T follicular helper cell (primary cell): ENCODE data around the gene TKT.
A peak's percentile ranks its signal among the peaks of the same experiment; 100 is the strongest.

ENCODE experiments used
- DNase-seq: peaks from one replicate; pipeline ENCODE4 v3.0.0-alpha.2; 2020; ENCODE audit warnings: low read depth

The TKT gene

DNA sequence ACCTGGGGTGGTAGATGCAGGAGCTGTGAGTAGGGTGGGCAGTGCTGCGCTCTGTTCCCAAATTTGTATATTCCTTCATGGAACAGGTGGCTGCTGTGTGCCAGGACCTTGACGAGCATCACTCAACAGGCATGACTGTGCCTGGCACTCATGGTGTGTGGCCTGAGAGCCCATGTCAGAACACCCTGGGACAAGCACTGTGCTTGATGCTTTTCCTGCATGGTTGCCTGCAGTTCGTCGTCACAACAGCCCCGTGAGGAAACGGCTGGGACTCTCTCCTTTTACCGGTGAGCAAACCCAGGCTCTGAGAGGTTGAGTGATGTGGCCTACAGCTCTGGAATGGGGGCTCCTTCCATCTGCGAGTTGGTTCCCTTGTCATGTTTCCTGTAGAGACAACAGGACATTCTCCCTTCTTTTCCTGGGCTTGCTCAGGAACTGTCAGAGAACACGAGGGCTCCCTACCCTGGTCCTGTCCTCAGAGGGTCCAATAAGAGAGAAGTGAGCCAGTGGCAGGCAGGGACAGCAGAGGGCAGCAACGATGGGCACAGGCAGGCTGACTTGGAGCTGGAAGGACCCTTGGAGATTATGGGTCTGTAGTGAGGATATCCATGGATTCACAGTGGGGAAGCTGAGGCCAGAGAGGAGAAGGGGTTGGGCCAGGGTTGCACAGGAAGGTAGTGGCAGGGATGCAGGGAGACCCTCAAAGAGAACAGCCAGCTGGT lies 57.4 kb downstream of the TKT start:
- DNase-seq = no peak

DNA sequence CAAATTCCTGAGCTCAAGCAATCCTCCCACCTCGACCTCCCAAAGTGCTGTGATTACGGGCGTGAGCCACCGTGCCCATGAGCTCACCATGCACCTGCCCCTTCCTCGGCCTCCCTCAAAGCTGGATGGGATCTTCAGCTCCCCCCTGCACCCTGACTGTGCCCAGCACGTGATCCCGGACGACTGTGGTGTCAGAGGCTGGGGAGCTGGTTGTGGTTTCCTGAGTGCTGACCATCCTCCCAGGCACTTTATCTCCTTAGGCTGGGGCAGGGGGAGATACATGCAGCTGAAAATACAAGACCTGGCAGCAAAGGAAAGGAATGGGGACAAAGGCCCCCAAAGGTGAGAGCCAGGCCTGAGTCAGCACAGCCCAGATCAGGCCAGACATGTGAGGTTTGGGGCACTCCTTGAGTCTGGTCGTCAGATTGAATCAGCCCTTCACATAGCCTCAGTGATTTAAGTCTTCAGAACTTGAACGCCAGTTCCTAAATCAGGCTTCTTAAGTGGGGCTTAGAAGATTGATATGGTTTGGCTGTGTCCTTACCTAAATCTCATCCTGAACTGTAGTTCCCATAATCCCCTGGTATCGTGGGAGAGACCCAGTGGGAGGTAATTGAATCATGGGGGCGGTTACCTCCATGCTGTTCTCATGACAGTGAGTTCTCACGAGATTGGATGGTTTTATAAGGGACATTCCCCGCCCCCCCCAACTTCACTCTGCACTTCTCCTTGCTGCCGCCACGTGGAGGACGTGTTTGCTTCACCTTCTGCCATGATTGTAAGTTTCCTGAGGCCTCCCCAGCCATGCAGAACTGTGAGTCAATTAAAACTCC lies 59.0 kb downstream of the TKT start:
- peak; percentile 7 for DNase-seq

DNA sequence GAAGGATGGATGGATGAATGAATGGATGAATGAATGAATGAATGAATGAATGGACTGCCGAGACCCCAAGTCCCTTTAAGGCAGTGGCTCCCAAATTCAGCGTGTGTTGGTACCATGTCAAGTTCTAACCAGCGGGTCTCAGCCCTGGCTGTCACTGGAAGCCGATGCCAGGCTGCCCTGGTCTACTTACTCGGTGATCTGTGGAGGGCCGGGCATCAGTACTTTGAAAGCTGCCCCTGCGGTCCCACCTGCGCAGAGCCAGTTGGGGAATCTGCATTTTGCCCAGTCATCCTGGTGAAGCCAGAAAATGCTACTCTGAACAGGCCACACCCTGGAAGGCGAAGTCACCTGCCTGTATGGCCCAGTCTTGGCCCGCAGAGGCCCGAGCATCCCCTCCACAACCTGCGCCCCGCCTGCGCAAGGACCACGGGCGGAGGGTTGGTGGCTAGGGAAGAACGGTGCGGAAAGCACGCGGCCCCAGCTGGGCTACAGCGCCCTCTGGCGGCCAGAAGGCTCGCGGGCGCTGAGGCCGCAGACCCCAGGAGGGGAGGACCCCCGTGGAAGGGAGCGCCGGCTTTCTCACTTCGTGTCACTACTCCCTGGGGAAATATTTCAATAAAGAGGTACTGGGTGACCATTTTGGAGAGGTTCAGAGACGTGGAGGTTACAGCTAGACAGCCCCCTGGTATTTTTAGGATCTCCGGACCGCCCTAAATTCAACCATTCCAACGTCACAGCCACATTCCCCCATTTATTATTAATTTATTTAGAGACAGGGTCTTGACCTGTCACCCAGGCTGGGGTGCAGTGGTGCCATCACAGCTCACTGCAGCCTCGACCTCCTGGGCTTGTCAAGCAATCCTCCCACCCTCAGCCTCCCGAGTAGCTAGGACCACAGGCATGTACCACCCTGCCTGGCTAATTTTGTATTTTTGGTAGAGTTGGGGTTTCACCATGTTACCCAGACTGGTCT lies 59.9 kb downstream of the TKT start:
- DNase-seq = peak; percentile 35

DNA sequence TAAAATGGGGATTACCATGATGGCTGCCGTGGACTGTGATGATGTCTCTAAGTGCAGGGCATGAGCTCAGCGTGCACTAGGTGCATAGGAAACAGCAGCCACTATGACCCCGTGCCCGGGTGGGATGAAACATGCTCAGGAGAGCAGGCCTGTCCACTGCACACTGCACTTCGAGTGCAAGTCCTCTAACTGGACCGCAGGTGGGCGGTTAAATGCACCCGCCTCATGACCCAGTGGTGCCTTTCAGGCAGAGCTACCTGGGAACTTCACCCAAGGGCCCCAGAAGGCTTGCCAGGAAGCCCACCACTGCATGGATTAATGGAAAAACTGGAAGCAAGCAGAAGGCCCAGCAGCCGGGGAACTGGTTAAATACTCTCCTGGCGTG lies 60.8 kb downstream of the TKT start:
- DNase-seq = no peak

DNA sequence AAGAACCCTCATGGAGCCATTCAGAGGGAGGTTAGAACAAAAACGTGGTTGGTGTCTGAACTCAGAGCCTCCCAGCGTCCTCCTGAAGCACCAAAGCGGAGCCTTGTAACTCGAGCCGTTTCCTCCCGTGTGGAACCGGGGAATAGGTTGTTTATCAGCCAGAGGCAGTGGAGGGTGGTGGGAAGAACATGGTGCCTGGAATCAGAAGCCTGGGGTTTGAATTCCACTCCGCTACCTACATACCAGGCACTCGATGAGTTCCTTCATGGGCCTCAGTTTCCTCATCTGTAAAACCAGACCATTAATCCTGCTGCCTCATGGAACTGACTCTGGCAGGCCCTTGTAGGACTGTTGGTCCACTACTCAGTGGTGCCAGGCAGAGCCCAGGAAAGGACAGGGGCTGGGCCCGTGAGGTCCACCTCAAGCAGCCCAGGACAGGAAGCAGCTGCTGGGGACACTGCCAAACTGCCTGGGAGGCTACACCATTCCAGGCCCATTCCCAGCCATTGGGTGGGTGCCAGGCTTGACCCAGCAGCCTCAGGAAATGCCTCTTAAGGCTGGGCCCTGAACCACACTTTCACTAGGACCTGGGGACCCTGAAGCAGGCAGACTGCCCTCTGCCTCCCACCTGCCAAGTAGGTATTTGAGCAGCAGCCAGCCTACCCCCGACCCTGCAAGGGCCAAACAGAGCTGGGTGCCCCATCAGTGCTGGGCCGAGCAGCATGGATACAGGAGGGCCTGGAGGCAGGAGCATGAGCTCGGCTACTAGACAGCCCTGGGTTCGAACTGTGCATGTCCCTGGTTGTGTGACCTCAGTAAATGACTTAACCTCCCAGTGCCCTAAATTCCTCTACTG lies 61.4 kb downstream of the TKT start:
- no peak for DNase-seq

DNA sequence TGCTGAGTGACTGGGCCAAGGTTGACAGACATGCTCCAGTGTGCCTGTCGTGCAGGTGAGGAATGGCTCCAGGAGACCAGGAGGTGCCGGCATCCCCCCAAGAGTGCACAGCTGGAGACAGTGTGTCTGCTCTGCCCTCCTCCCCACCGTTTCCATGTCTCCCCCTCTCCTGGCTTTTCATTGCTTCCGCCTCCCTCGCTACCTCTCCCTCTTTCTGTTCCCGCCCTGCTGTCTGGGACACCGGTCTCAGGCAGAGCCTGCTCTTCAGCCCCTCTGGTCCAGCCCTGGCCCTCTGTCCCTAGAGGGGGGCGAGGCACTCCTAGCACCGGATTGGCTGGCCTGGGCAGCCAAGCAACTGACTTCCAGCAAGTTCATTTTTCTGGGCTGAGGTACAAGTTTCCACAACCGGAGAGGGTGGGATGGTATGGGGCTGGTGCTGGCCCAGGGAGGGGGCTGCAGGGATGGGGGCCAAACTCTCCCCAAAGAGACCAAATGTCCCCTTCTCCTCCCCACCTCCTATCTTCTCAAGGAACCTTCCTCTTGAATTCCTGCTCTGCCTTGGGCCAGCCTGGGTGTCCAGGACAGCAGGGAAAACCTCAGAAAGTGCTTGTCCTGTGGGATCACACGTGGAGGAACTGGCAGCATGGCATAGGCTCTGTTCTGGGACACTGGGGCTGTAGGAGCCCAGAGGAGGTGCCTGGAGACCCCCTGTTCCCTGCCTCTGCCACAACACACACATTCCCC lies 62.2 kb downstream of the TKT start:
- DNase-seq = no peak

DNA sequence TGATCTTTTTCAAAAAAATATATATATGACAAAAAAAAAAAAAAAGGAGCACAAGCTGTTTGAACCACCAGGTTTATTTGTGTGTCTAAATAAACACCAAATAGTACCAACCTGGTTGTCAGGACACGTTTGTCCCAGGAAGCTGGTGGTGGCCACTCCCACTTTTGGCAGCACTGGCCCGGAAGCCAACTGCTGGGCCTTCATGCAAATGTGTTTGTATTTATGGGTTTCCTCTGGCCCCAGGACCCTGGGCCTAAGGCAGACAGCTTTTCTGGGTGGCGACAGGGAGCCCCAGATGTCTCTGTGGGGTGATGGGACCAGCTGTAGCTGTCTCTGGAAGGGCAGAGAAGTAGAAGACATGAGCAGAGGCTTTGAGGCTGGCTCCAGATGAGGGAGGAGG lies 63.2 kb downstream of the TKT start:
- DNase-seq = no peak

DNA sequence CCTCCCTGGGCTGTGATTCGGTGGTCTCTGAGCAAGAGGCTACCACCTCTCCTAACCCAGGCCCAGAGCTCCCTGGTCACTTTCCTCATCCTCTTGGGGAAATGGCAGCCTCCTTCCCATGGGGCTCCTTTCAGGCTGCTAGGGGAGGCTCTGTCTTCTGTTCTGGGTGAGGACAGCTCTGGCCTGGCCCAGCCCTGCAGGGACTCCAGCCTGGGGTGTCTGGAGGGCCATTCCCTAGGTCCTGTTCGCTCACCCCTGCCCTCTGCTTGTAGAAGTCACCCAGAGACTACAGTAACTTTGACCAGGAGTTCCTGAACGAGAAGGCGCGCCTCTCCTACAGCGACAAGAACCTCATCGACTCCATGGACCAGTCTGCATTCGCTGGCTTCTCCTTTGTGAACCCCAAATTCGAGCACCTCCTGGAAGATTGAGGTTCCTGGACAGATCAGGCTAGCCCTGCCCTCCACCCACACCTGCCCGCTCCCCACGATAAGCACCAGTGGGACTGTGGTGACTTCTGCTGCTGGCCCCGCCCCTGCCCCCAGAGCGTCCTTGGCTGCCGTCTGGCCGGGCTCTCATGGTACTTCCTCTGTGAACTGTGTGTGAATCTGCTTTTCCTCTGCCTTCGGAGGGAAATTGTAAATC lies 63.9 kb downstream of the TKT start:
- DNase-seq = no peak

DNA sequence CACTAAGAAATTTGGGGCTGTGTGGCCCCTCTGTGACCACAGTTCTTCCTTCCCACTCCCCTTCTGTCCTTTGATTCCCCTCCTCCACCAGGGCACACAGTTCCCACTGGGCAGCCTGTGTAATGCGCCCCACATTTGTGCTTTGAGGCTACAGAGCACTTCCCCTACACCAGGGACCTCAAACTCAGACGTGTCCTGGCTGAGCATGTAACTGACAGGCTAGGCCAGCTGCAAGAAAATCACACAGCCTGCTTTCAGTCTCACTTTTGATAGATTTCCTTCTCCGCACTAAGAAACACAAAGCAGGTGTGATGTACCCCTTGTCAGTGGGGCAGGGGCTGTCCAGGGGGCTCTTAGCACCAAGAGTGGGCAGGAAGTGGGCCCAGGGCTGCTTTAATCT lies 65.2 kb downstream of the TKT start:
- no peak for DNase-seq

DNA sequence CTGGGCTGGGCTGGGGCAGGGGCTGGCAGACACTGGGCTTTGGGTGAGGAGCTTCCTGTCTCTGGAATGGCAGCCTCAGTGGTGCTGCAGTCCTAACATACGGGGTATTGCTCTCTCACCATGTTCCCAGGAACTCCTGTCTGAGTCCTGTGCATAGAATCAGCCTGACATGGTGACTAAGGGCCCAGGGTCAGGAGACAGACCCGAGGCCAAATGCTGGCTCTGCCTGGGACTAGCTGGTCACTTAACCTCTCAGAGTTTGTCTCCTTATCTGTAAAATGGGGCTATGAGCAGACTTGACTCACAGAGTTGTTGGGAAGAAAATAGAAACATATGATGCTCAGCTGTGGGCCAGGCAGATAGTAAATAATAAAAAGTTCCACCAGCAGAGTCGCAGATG lies 66.5 kb downstream of the TKT start:
- no peak for DNase-seq

DNA sequence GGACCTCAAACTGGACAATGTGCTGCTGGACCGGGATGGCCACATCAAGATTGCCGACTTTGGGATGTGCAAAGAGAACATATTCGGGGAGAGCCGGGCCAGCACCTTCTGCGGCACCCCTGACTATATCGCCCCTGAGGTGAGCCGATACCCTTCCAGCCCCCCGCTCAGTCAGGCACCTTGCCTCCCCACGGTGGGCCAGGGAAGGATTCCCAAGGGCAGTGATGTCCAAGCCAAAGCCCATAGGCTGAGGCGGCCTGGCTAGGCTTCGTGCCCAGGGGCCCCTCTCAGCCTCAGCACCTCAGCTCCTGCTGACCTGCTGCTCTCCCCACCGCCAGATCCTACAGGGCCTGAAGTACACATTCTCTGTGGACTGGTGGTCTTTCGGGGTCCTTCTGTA lies 67.1 kb downstream of the TKT start:
- DNase-seq = no peak

DNA sequence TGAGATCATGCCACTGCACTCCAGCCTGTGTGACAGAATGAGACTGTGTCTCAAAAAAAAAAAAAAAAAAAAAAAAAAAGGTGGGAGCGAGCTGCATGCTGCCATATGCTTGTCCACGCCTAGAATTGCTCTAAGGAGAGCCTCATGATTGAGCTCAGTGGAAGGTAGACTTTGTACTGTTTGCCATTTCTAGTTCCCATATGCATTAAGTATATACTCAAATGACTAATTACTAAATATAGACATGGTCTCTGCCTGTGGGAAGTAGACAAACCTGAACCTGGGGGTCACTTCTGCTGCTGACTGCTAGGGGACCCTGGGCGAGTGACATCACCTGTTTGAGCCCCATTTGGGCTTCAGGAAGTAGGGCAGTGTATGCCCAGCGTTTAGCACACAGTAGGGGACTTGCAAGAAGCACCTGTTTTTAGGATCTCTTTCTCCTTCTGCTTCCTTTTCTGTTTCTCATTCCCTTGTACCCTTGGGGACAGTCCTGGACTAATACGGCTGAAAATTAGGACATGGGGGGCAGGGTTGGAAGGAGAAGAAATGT lies 67.6 kb downstream of the TKT start:
- no peak for DNase-seq

DNA sequence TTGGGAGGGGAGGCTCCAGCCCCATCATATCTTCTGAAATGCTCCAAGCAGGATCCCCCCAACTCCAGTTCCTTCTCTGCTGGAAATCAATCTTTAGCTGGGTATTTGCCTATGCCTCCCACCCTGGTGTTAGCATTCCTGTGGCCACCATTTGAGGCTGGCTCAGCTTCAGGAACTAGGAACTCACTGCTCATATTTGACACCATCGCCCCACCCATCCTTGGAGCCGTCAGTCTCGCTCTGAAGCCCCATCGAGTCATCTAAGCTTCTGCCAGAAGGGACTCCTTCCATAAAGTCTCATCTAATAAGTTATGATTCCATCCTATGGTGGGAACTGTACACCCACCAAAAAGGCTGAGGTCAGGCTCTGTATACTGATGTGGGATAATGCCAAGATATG lies 68.4 kb downstream of the TKT start:
- no peak for DNase-seq

DNA sequence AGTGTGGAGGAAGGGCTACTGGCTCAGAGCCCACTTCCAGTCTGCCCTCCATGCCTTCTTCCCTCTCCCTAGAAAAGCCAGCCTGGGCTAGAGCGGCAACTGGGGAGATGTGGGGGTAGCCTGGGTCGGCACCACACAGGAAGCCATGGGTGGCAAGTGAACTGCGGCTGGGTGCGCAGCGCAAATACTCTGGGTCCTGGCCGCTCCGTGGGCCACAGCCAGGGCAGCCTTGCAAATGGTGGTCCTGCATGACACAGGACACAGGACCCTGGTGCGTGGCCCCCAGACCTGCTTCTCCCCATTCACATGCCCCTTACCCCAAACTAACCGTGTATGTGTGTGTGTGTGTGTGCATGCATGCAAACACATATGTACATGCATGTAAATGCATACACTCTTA lies 69.1 kb downstream of the TKT start:
- DNase-seq = no peak

DNA sequence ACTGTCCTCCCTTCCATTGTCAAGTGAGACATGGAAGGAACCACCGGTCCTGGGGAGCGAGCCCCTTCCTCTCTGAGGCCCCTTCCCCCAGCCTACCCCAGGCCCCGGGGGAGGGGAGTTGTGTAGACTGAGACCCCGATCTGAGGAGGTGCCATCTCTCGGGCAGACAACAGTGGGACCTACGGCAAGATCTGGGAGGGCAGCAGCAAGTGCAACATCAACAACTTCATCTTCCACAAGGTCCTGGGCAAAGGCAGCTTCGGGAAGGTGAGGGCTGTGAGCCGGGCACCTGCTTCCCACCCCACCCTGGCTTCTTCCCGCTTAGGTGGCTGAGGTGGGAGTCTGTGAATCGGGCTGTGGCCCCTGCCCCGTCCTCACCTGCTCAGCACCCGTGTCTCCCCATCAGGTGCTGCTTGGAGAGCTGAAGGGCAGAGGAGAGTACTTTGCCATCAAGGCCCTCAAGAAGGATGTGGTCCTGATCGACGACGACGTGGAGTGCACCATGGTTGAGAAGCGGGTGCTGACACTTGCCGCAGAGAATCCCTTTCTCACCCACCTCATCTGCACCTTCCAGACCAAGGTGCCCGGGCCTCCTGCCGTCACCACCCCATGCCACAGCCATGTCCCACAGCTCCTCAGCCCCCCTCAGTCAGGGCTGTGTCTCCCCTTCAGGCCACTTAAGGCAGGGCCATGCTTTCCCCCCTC lies 69.9 kb downstream of the TKT start:
- DNase-seq = no peak

DNA sequence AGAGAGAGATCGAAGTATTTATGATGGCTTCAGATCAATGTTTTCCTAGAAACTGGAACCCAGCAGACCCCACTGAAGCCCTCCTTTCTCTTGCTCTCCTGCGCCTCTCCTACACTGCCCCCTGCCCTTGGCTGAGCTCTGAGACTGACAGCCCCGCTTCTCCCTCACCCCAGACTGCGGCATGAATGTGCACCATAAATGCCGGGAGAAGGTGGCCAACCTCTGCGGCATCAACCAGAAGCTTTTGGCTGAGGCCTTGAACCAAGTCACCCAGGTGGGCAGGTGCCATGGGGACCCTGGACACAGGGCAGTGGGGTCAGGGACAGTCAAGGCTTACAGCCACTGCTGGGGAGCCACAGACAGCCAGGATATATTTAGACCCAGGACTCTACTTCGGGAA lies 71.1 kb downstream of the TKT start:
- no peak for DNase-seq

DNA sequence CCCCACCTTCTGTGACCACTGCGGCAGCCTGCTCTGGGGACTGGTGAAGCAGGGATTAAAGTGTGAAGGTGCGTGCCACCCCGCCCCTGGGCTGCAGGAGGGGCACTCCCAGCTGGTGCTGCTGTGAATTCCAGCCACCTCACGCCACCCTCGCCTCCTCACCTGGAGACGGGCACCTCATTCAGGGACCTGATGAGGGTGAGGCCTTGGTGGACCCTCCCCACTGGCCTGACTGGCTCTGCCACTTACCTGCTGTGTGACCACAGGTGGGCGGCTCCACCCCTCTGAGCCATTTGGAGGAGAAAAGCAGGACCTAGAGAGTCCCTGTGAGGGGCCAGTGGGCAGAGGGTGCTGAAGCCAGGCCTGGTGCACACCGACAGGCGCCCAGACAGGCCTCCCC lies 72.3 kb downstream of the TKT start:
- DNase-seq = no peak

DNA sequence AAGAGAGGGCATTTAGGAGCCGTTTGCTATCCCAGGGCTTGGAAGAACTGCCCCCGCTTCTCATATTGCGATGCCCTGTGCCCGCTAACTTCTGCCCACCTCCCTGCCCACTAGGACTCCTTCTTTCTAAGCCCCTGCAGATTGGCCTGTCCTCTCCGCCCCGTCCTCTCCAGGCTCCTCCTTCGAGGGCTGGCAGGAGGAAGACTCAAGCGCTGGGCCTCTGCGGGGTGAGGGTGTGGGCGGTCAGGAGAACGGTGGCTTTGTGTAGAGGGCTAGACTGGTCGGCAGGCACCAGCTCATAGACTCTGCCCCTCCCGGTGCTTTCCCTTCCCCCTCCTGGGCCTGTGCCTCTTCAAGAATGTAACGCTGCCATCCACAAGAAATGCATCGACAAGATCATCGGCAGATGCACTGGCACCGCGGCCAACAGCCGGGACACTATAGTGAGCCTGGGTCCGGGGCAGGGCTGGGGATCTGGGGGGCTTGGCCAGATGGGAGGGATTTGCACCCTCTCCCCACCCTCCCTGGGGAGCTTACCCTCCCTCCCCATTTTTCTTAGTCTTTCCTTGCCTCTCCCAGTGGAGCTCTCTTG lies 73.0 kb downstream of the TKT start:
- no peak for DNase-seq

DNA sequence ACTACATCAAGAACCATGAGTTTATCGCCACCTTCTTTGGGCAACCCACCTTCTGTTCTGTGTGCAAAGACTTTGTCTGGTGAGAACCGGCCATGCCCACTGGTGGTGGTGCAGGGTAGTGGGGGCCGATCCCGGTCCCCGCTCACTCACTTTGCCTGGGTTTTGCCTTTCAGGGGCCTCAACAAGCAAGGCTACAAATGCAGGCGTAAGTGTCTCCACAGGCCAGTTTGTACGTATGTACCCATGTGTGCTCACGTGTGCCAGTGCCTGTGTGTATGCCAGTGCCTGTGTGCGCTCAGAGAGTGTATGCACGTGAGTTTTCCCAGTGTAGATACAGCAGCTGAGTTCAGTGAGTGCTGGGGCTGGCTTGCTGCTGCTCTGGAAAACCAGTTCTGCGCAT lies 74.3 kb downstream of the TKT start:
- no peak for DNase-seq
